BLaER1 treated with 17β-estradiol and CSF1 and Interleukin-3, amounts not matched to agents 10 nM and 100 nM (cell line): ENCODE data around the gene LCN2.

Source experiments
- H3K27ac ChIP-seq, 11 experiments: shearing (Covaris generic); formaldehyde crosslinking; 2 replicates each; pipeline ENCODE4 v1.8.1; 2022
- H3K27me3 ChIP-seq, 11 experiments: shearing (Covaris generic); formaldehyde crosslinking; 2 replicates each; pipeline ENCODE4 v1.8.1; 2022
- H3K36me3 ChIP-seq, 11 experiments: shearing (Covaris generic); formaldehyde crosslinking; 2 replicates each; pipeline ENCODE4 v1.8.1; 2022
- H3K4me1 ChIP-seq, 10 experiments: shearing (Covaris generic); formaldehyde crosslinking; 2 replicates each; pipeline ENCODE4 v1.8.1; 2022
- H3K4me2 ChIP-seq, 11 experiments: shearing (Covaris generic); formaldehyde crosslinking; 2 replicates each; pipeline ENCODE4 v1.8.1; 2022
- H3K4me3 ChIP-seq, 10 experiments: shearing (Covaris generic); formaldehyde crosslinking; 2 replicates each; pipeline ENCODE4 v1.8.1; 2022
- H3K9ac ChIP-seq, 11 experiments: shearing (Covaris generic); formaldehyde crosslinking; 2 replicates each; pipeline ENCODE4 v1.8.1; 2022
- H3K9me3 ChIP-seq, 11 experiments: shearing (Covaris generic); formaldehyde crosslinking; replicated peaks in 1 of 11; 2 replicates each; pipeline ENCODE4 v1.8.1; 2022
- H4K20me1 ChIP-seq, 11 experiments: shearing (Covaris generic); formaldehyde crosslinking; 2 replicates each; pipeline ENCODE4 v1.8.1; 2022
- Cebpa-rat ChIP-seq, 11 experiments: shearing (Covaris generic); IDR thresholded peaks; 2 replicates each; pipeline ENCODE4 v1.8.1; 2022

Gene LCN2

GRCh38 chr9:128118971-128119665, 30.1 kb upstream of the LCN2 start:
- H4K20me1 ChIP-seq = peaks cover 4 to 80% (median 45%) of the 10 kb centered on the region in 11 experiments; a peak in 20 of 22 replicates
- H3K36me3 ChIP-seq = peaks cover 42 to 66% (median 55%) of the 10 kb centered on the region in 11 experiments

GRCh38 chr9:128120061-128120740, 29.1 kb upstream of the LCN2 start:
- Histone ChIP-seq H4K20me1 (peaks cover 14 to 80% (median 55%) of the 10 kb centered on the region in 11 experiments; a peak in 21 of 22 replicates), H3K9me3 (no peaks in the 10 kb centered on the region), H3K4me1 (peaks cover 36 to 69% (median 54%) of the 10 kb centered on the region in 10 experiments), H3K36me3 (peaks cover 47 to 63% (median 53%) of the 10 kb centered on the region in 11 experiments), H3K9ac (no peak overlapping the region; a peak in 1 of 22 replicates), H3K4me2 (peak overlapping the region in 2 of 11 experiments; percentile 53 to 74; a peak in 1 of 22 replicates), H3K4me3 (no peak overlapping the region), H3K27me3 (no peaks in the 10 kb centered on the region), H3K27ac (no peak overlapping the region)
- TF ChIP-seq Cebpa-rat (IDR thresholded peaks at IDR 0.05) = no peak

More at GRCh38 chr9:128118971-128119665, 30.1 kb upstream of the LCN2 start:
- peak overlapping the region in 7 of 11 experiments; percentile 1 to 74 (median 53); a peak in 10 of 22 replicates for H3K4me2 ChIP-seq
- no peaks in the 10 kb centered on the region for H3K9me3 ChIP-seq
- H3K4me1 ChIP-seq = peaks cover 36 to 64% (median 49%) of the 10 kb centered on the region in 10 experiments
- no peak overlapping the region for H3K27ac ChIP-seq
- no peak overlapping the region for H3K4me3 ChIP-seq
- H3K9ac ChIP-seq = peak overlapping the region in 4 of 11 experiments; percentile 2 to 50 (median 14); a peak in 3 of 22 replicates
- TF ChIP-seq Cebpa-rat (IDR thresholded peaks at IDR 0.05) = no peak
- no peaks in the 10 kb centered on the region for H3K27me3 ChIP-seq

GRCh38 chr9:128120741-128121465, 28.4 kb upstream of the LCN2 start:
- TF ChIP-seq Cebpa-rat (IDR thresholded peaks at IDR 0.05) = no peak
- Histone ChIP-seq H3K9me3 (no peaks in the 10 kb centered on the region), H3K36me3 (peaks cover 47 to 56% (median 50%) of the 10 kb centered on the region in 11 experiments), H3K4me2 (peak overlapping the region in 3 of 11 experiments; percentile 69 to 84 (median 76); a peak in 3 of 22 replicates), H4K20me1 (peaks cover 22 to 84% (median 62%) of the 10 kb centered on the region in 11 experiments; a peak in 21 of 22 replicates), H3K4me3 (no peak overlapping the region), H3K4me1 (peaks cover 36 to 69% (median 59%) of the 10 kb centered on the region in 10 experiments), H3K27ac (no peak overlapping the region), H3K9ac (peak overlapping the region in 3 of 11 experiments; percentile 6 to 60 (median 29); a peak in 2 of 22 replicates), H3K27me3 (no peaks in the 10 kb centered on the region)

- Histone ChIP-seq H3K4me3 (no peak overlapping the region), H3K9ac (peak overlapping the region in 3 of 11 experiments; percentile 6 to 60 (median 29); a peak in 2 of 22 replicates), H3K4me2 (peak overlapping the region in 4 of 11 experiments; percentile 69 to 84 (median 79); a peak in 7 of 22 replicates), H3K27ac (no peak overlapping the region), H3K4me1 (peaks cover 36 to 73% (median 62%) of the 10 kb centered on the region in 10 experiments), H3K27me3 (no peaks in the 10 kb centered on the region), H4K20me1 (peaks cover 24 to 87% (median 68%) of the 10 kb centered on the region in 11 experiments; a peak in 21 of 22 replicates), H3K36me3 (peaks cover 47 to 53% (median 50%) of the 10 kb centered on the region in 11 experiments), H3K9me3 (no peaks in the 10 kb centered on the region)
- no peak for TF ChIP-seq Cebpa-rat (IDR thresholded peaks at IDR 0.05)
Observed at GRCh38 chr9:128121466-128121810, 27.8 kb upstream of the LCN2 start.

- H3K27ac ChIP-seq = peak overlapping the region in 6 of 11 experiments; percentile 18 to 50 (median 41); a peak in 7 of 22 replicates
- no peak overlapping the region for H3K4me3 ChIP-seq
- TF ChIP-seq Cebpa-rat (IDR thresholded peaks at IDR 0.05) = no peak
- H3K27me3 ChIP-seq = no peaks in the 10 kb centered on the region
- peaks cover 36 to 79% (median 67%) of the 10 kb centered on the region in 10 experiments for H3K4me1 ChIP-seq
- peak overlapping the region; percentile 18 to 84 (median 69) for H3K4me2 ChIP-seq
- H4K20me1 ChIP-seq = peaks cover 24 to 88% (median 68%) of the 10 kb centered on the region in 11 experiments; a peak in 21 of 22 replicates
- H3K9ac ChIP-seq = peak overlapping the region in 10 of 11 experiments; percentile 5 to 64 (median 42); a peak in 15 of 22 replicates
- H3K36me3 ChIP-seq = peaks cover 47 to 53% (median 50%) of the 10 kb centered on the region in 11 experiments
- H3K9me3 ChIP-seq = no peaks in the 10 kb centered on the region
Observed at GRCh38 chr9:128121924-128122808, 27.1 kb upstream of the LCN2 start.

- Histone ChIP-seq H4K20me1 (peaks cover 24 to 87% (median 68%) of the 10 kb centered on the region in 11 experiments; a peak in 21 of 22 replicates), H3K9ac (peak overlapping the region in 10 of 11 experiments; percentile 5 to 64 (median 42); a peak in 12 of 22 replicates), H3K4me3 (no peak overlapping the region), H3K36me3 (peaks cover 47 to 53% (median 50%) of the 10 kb centered on the region in 11 experiments), H3K27me3 (no peaks in the 10 kb centered on the region), H3K4me2 (peak overlapping the region; percentile 18 to 84 (median 69)), H3K9me3 (no peaks in the 10 kb centered on the region), H3K27ac (peak overlapping the region in 5 of 11 experiments; percentile 22 to 50 (median 47); a peak in 6 of 22 replicates), H3K4me1 (peaks cover 36 to 77% (median 65%) of the 10 kb centered on the region in 10 experiments)
- TF ChIP-seq Cebpa-rat (IDR thresholded peaks at IDR 0.05) = no peak
Observed at GRCh38 chr9:128122809-128123175, 26.5 kb upstream of the LCN2 start.

GRCh38 chr9:128123451-128124080, 25.7 kb upstream of the LCN2 start:
- no peak overlapping the region for H3K27ac ChIP-seq
- H3K27me3 ChIP-seq = no peaks in the 10 kb centered on the region
- peaks cover 24 to 80% (median 68%) of the 10 kb centered on the region in 11 experiments; a peak in 21 of 22 replicates for H4K20me1 ChIP-seq
- H3K36me3 ChIP-seq = peaks cover 47 to 53% (median 50%) of the 10 kb centered on the region in 11 experiments
- no peak overlapping the region for H3K9ac ChIP-seq
- peak overlapping the region in 2 of 11 experiments; percentile 71 to 84; a peak in 2 of 22 replicates for H3K4me2 ChIP-seq
- no peaks in the 10 kb centered on the region for H3K9me3 ChIP-seq
- peaks cover 32 to 72% (median 59%) of the 10 kb centered on the region in 10 experiments for H3K4me1 ChIP-seq
- H3K4me3 ChIP-seq = no peak overlapping the region
- TF ChIP-seq Cebpa-rat (IDR thresholded peaks at IDR 0.05) = no peak
